Adrenal gland (tissue), 5 donors: ENCODE results near the gene SOHLH2.

ENCODE experiments used
- POLR2A ChIP-seq, 2 donors: fragments of 450-650 bp; IDR thresholded peaks; one replicate each; pipeline ENCODE4 v1.6.1; 2017; ENCODE audit warnings: antibody characterized with exemption in 2 of 2, mild to moderate bottlenecking in 2 of 2, moderate library complexity in 1 of 2
- TF ChIP-seq, protein P1 (sequence below), 6 experiments: fragments of 450-650 bp in 4 of 6; fragments of 200-600 bp in 2 of 6; sonication (generic) in 1 of 6; IDR thresholded peaks; 1 replicate in 5 of 6; 2 replicates in 1 of 6; pipeline versions ENCODE4 v1.5.1 to v1.8.0; 2016 to 2021; ENCODE audit warnings: antibody characterized with exemption in 6 of 6, mild to moderate bottlenecking in 2 of 6, moderate library complexity in 1 of 6
- donor health status: DM: no; HTN: no; CAD: no.

DNA sequence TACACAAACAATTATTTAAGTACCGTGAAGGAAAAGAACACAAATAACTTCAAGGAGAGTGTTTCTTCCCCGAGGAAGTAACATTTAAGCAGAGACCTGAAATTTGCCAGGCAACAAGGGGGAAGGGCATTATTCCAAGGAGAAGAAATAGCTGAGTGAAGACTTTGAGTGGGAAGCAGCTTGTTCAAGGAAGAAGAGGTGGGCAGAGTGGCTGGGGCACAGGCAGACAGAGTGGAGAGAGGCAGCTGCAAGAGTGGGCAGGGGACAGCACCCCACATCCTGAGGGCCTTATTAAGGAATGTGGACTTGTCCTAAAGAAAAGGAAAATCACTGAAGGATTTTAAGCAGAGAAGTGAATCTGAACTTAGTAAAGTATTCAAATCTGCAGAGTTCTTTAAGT is 78.5 kb downstream of the SOHLH2 start:
- TF ChIP-seq, protein P1, sequence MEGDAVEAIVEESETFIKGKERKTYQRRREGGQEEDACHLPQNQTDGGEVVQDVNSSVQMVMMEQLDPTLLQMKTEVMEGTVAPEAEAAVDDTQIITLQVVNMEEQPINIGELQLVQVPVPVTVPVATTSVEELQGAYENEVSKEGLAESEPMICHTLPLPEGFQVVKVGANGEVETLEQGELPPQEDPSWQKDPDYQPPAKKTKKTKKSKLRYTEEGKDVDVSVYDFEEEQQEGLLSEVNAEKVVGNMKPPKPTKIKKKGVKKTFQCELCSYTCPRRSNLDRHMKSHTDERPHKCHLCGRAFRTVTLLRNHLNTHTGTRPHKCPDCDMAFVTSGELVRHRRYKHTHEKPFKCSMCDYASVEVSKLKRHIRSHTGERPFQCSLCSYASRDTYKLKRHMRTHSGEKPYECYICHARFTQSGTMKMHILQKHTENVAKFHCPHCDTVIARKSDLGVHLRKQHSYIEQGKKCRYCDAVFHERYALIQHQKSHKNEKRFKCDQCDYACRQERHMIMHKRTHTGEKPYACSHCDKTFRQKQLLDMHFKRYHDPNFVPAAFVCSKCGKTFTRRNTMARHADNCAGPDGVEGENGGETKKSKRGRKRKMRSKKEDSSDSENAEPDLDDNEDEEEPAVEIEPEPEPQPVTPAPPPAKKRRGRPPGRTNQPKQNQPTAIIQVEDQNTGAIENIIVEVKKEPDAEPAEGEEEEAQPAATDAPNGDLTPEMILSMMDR (IDR thresholded peaks at IDR 0.05): no peak
- no peak for TF ChIP-seq POLR2A (IDR thresholded peaks at IDR 0.05)
